Measurements from ENCODE around the gene KLHDC1.

DNA sequence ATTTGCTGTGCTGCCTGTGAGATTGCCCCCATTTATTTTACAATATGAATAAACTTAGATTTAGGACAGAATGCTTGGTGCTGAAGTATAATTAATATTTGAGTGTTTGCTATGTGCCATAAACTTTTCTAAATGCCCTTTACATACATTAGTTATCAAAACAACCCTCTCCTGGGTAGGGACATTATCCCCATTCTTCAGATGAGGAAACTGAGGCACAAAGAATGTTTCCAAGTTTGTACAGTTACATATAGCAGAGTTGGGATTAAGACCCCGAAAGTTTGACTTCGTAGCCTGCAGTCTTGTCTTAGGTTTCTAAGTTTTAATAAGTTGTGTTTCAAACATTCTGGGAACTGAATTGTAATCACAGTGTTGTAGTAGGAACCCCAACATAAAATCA is 93.4 kb downstream of the KLHDC1 start:
- no peak for TF ChIP-seq CTCF (IDR thresholded peaks at IDR 0.05)
- TF ChIP-seq POLR2A (IDR thresholded peaks at IDR 0.05), result no peak
- TF ChIP-seq EP300 (IDR thresholded peaks at IDR 0.05), result no peak
